Activated CD4-positive, alpha-beta T cell treated with anti-CD3 and anti-CD28 coated beads, Interleukin-2, amount 50 U/mL, for 16 hours (primary cell): ENCODE data around the gene C20orf141.
A peak's percentile ranks its signal among the peaks of the same experiment; 100 is the strongest.
"Not testable (repeated sequence)": the region's sequence is repeated elsewhere in the genome, so short reads cannot be mapped to it uniquely, and the experiment has no call there.

Experiments used
- DNase-seq: peaks from one replicate; pipeline ENCODE4 v3.0.0-alpha.2; 2020

Gene C20orf141

GRCh38 chr20:2814587-2815051, at the start of gene C20orf141:
C20orf141 (plus strand) TSS chr20:2814987; CDS start chr20:2815185, 198 bp downstream.
- DNase-seq = no peak

- no peak for DNase-seq
These were observed 46.8 kb upstream of the C20orf141 start for GRCh38 chr20:2767768-2768631.

- no peak for DNase-seq
These were observed 46.2 kb upstream of the C20orf141 start for GRCh38 chr20:2768632-2769015.

- DNase-seq = not testable (repeated sequence)
These were observed 44.7 kb upstream of the C20orf141 start for GRCh38 chr20:2770091-2770490.

GRCh38 chr20:2771631-2772080, 43.1 kb upstream of the C20orf141 start:
- no peak for DNase-seq

GRCh38 chr20:2773812-2774211, 41.0 kb upstream of the C20orf141 start:
- no peak for DNase-seq

- DNase-seq = no peak
These were observed 39.6 kb upstream of the C20orf141 start for GRCh38 chr20:2775139-2775538.

- DNase-seq = peak; percentile 16
These were observed 36.0 kb upstream of the C20orf141 start for GRCh38 chr20:2778602-2779321.

GRCh38 chr20:2780948-2781347, 33.8 kb upstream of the C20orf141 start:
- no peak for DNase-seq

- DNase-seq = no peak
These were observed 30.8 kb upstream of the C20orf141 start for GRCh38 chr20:2783908-2784566.

GRCh38 chr20:2793471-2793870, 21.3 kb upstream of the C20orf141 start:
- no peak for DNase-seq

- no peak for DNase-seq
These were observed 20.5 kb upstream of the C20orf141 start for GRCh38 chr20:2794202-2794748.

- no peak for DNase-seq
These were observed 19.8 kb upstream of the C20orf141 start for GRCh38 chr20:2794866-2795447.

- no peak for DNase-seq
These were observed 19.3 kb upstream of the C20orf141 start for GRCh38 chr20:2795451-2795850.

GRCh38 chr20:2796011-2796660, 18.7 kb upstream of the C20orf141 start:
- DNase-seq = no peak

- DNase-seq = no peak
These were observed 17.4 kb upstream of the C20orf141 start for GRCh38 chr20:2797136-2797983.

- DNase-seq = no peak
These were observed 16.5 kb upstream of the C20orf141 start for GRCh38 chr20:2798095-2798805.

GRCh38 chr20:2798814-2799213, 16.0 kb upstream of the C20orf141 start:
- DNase-seq = no peak

- DNase-seq = no peak
These were observed 15.5 kb upstream of the C20orf141 start for GRCh38 chr20:2799271-2799670.
